ENCODE results near the gene LRG1.

GRCh38 chr19:4502282-4503131 is 37.3 kb downstream of the LRG1 start:
- no peak for TF ChIP-seq ZNF331 (CRISPR knock-in tag; IDR thresholded peaks at IDR 0.05; ENCODE audit: low read depth)
- no peak for TF ChIP-seq CTCF (conservative IDR thresholded peaks at IDR 0.05; ENCODE audit: low read depth in 2 of 2)
- TF ChIP-seq CREB1 (CRISPR knock-in tag; IDR thresholded peaks at IDR 0.05; ENCODE audit: low read depth): no peak
- no peak for TF ChIP-seq EZH2 (IDR thresholded peaks at IDR 0.05; ENCODE audit: low read depth, unreplicated experiment)
- TF ChIP-seq REST (IDR thresholded peaks at IDR 0.05; ENCODE audit: unreplicated experiment): no peak
- TF ChIP-seq NANOG (IDR thresholded peaks at IDR 0.05; ENCODE audit: borderline replicate concordance): no peak
- no peak for TF ChIP-seq ZNF462 (CRISPR knock-in tag; IDR thresholded peaks at IDR 0.05)
- TF ChIP-seq ZNF114 (CRISPR knock-in tag; IDR thresholded peaks at IDR 0.05): no peak
- TF ChIP-seq POLR2AphosphoS5 (IDR thresholded peaks at IDR 0.05; ENCODE audit: low read depth): no peak

Data from GM23338 (cell line).